WTC11 (cell line): ENCODE data around the gene GPR101. TPM values are rescaled to one million over a fixed set of nuclear protein-coding genes. Genes with fewer than 3 reads are reported as not detected.

ENCODE experiments used
- ATAC-seq: fragments of 200-7000 bp; cut with Tn5 transposase; 2 replicates; pipeline ENCODE4 v1.10.0; 2021; ENCODE audit warnings: mild to moderate bottlenecking, moderate library complexity
- CTCF ChIA-PET: fragments of 300-600 bp; sonication (Branson Sonifier 250); formaldehyde crosslinking; loops from one replicate; lab custom pipeline; 2021; ENCODE audit warnings: antibody characterized with exemption; lab: Charles Lee
- POLR2A ChIA-PET: fragments of 350-600 bp; sonication (Branson Sonifier 250); formaldehyde crosslinking; loops from one replicate; lab custom pipeline; 2021; ENCODE audit warnings: antibody characterized with exemption; lab: Charles Lee
- DNase-seq: peaks from one replicate; pipeline ENCODE4 v3.0.0; 2021; ENCODE audit warnings: low spot score
- H3K27ac Mint-ChIP-seq: 2 replicates; pipeline ENCODE4 v1.8.0; 2021; ENCODE audit warnings: mixed read lengths
- H3K27me3 Mint-ChIP-seq: 2 replicates; pipeline ENCODE4 v1.8.0; 2021; ENCODE audit warnings: low read depth, mild to moderate bottlenecking, moderate library complexity, mixed read lengths
- H3K36me3 Mint-ChIP-seq: 2 replicates; pipeline ENCODE4 v1.8.0; 2021; ENCODE audit warnings: mixed read lengths
- H3K4me1 Mint-ChIP-seq: 2 replicates; pipeline ENCODE4 v1.8.0; 2022; ENCODE audit warnings: mixed read lengths
- H3K4me3 Mint-ChIP-seq: 2 replicates; pipeline ENCODE4 v1.8.0; 2021; ENCODE audit warnings: mild to moderate bottlenecking, moderate library complexity, mixed read lengths
- H3K9me3 Mint-ChIP-seq: 2 replicates; pipeline ENCODE4 v1.8.0; 2021; ENCODE audit warnings: mixed read lengths
- ATF2 ChIP-seq: sonication (generic); formaldehyde crosslinking; IDR thresholded peaks from 2 replicates; pipeline ENCODE4 v1.8.1; 2022; ENCODE audit warnings: low read depth, missing genetic modification reagents, borderline replicate concordance
- ATF3 ChIP-seq: sonication (generic); formaldehyde crosslinking; conservative IDR thresholded peaks from 2 replicates; pipeline ENCODE4 v1.8.1; 2022; ENCODE audit warnings: mild to moderate bottlenecking, missing genetic modification reagents
- CREB1 ChIP-seq: sonication (generic); formaldehyde crosslinking; IDR thresholded peaks from 2 replicates; pipeline ENCODE4 v1.8.0; 2023; ENCODE audit warnings: mild to moderate bottlenecking, missing genetic modification reagents
- CREM ChIP-seq: sonication (generic); formaldehyde crosslinking; IDR thresholded peaks from 2 replicates; pipeline ENCODE4 v1.8.1; 2022; ENCODE audit warnings: mild to moderate bottlenecking, missing genetic modification reagents, moderate library complexity
- E2F1 ChIP-seq: sonication (generic); formaldehyde crosslinking; IDR thresholded peaks from 2 replicates; pipeline ENCODE4 v1.8.0; 2022; ENCODE audit warnings: mild to moderate bottlenecking, missing genetic modification reagents
- E2F4 ChIP-seq: sonication (generic); formaldehyde crosslinking; IDR thresholded peaks from 2 replicates; pipeline ENCODE4 v1.8.1; 2022; ENCODE audit warnings: low read depth, mild to moderate bottlenecking, moderate library complexity, missing genetic modification reagents, borderline replicate concordance
- FOXK1 ChIP-seq: sonication (generic); formaldehyde crosslinking; IDR thresholded peaks from 2 replicates; pipeline ENCODE4 v1.8.0; 2022; ENCODE audit warnings: mild to moderate bottlenecking, moderate library complexity, missing genetic modification reagents
- FOXP4 ChIP-seq: sonication (generic); formaldehyde crosslinking; IDR thresholded peaks from 2 replicates; pipeline ENCODE4 v1.8.0; 2022; ENCODE audit warnings: mild to moderate bottlenecking, missing genetic modification reagents
- GABPB1 ChIP-seq: sonication (generic); formaldehyde crosslinking; IDR thresholded peaks from 2 replicates; pipeline ENCODE4 v1.8.1; 2023; ENCODE audit warnings: mild to moderate bottlenecking, missing genetic modification reagents
- GTF2I ChIP-seq: fragments of 250-450 bp; sonication (Bioruptor Pico); conservative IDR thresholded peaks from 2 replicates; pipeline ENCODE4 v1.4.0; 2021; ENCODE audit warnings: mild to moderate bottlenecking
- HMGXB4 ChIP-seq: sonication (generic); formaldehyde crosslinking; IDR thresholded peaks from 2 replicates; pipeline ENCODE4 v1.8.1; 2023; ENCODE audit warnings: mild to moderate bottlenecking, moderate library complexity, missing genetic modification reagents
- JUN ChIP-seq: sonication (generic); formaldehyde crosslinking; IDR thresholded peaks from 2 replicates; pipeline ENCODE4 v1.8.0; 2023; ENCODE audit warnings: mild to moderate bottlenecking, missing genetic modification reagents
- MXD4 ChIP-seq: fragments of 250-450 bp; sonication (Bioruptor Pico); IDR thresholded peaks from 2 replicates; pipeline ENCODE4 v1.8.0; 2021; ENCODE audit warnings: mild to moderate bottlenecking, moderate library complexity, borderline replicate concordance
- NFYB ChIP-seq: sonication (generic); formaldehyde crosslinking; conservative IDR thresholded peaks from 2 replicates; pipeline ENCODE4 v1.8.0; 2022; ENCODE audit warnings: low read depth, missing genetic modification reagents
- NR1H2 ChIP-seq: sonication (generic); formaldehyde crosslinking; IDR thresholded peaks from 2 replicates; pipeline ENCODE4 v1.9.0; 2021; ENCODE audit warnings: mild to moderate bottlenecking, moderate library complexity, missing genetic modification reagents
- RORB ChIP-seq: fragments of 250-450 bp; sonication (Bioruptor Pico); IDR thresholded peaks from 2 replicates; pipeline ENCODE4 v1.9.0; 2021; ENCODE audit warnings: mild to moderate bottlenecking
- TEAD4 ChIP-seq: sonication (generic); formaldehyde crosslinking; IDR thresholded peaks from 2 replicates; pipeline ENCODE4 v1.8.0; 2022; ENCODE audit warnings: mild to moderate bottlenecking, missing genetic modification reagents
- ZBTB21 ChIP-seq: sonication (generic); formaldehyde crosslinking; IDR thresholded peaks from 2 replicates; pipeline ENCODE4 v1.8.1; 2023; ENCODE audit warnings: mild to moderate bottlenecking, missing genetic modification reagents, borderline replicate concordance
- ZBTB43 ChIP-seq: sonication (generic); formaldehyde crosslinking; IDR thresholded peaks from 2 replicates; pipeline ENCODE4 v1.8.1; 2023; ENCODE audit warnings: mild to moderate bottlenecking, missing genetic modification reagents
- ZNF396 ChIP-seq: fragments of 250-450 bp; sonication (Bioruptor Pico); IDR thresholded peaks from 2 replicates; pipeline ENCODE4 v1.8.0; 2021; ENCODE audit warnings: mild to moderate bottlenecking, moderate library complexity, borderline replicate concordance
- ZNF423 ChIP-seq: fragments of 250-450 bp; sonication (Bioruptor Pico); IDR thresholded peaks from 2 replicates; pipeline ENCODE4 v2.1.2; 2022; ENCODE audit warnings: mild to moderate bottlenecking, moderate library complexity
- ZNF532 ChIP-seq: fragments of 250-450 bp; sonication (Bioruptor Pico); IDR thresholded peaks from 2 replicates; pipeline ENCODE4 v1.9.0; 2021; ENCODE audit warnings: mild to moderate bottlenecking, borderline replicate concordance
- total RNA-seq: library from RNA; stranded (reverse); gene quantifications from 3 replicates; pipeline ENCODE4 v1.2.3, GENCODE V29; 2021

The GPR101 gene
- total RNA-seq, 1 experiment from 2014 or later = not detected

- H3K4me3 Mint-ChIP-seq = no peak overlapping the region
- CTCF ChIA-PET = interaction anchor here (0.6 to 3.1 kb wide), 2 partner anchors 19 to 22 kb away, joined by 3 to 14 read pairs; no protein-coding TSS in a partner anchor
- POLR2A ChIA-PET = no interaction called here
- no peak for ATAC-seq
- no peak for TF ChIP-seq E2F4 (CRISPR knock-in tag)
- TF ChIP-seq FOXP4 = no peak
- no peak for TF ChIP-seq RORB (CRISPR knock-in tag)
- TF ChIP-seq JUN = no peak
- no peak for TF ChIP-seq ZNF396 (CRISPR knock-in tag)
- no peak for TF ChIP-seq E2F1 (CRISPR knock-in tag)
- TF ChIP-seq CREB1 = no peak
- no peak for TF ChIP-seq ZBTB43 (CRISPR knock-in tag)
- no peak for TF ChIP-seq NFYB (CRISPR knock-in tag)
- TF ChIP-seq ZBTB21 = no peak
- no peak for TF ChIP-seq ATF2
- no peak for DNase-seq
- H3K4me1 Mint-ChIP-seq = peaks cover 15% of the 10 kb centered on the region
- peaks cover 42% of the 10 kb centered on the region for H3K27me3 Mint-ChIP-seq
- H3K27ac Mint-ChIP-seq = no peak overlapping the region
- H3K9me3 Mint-ChIP-seq = no peaks in the 10 kb centered on the region
- no peaks in the 10 kb centered on the region for H3K36me3 Mint-ChIP-seq
These were observed 688 bp downstream of the GPR101 start for GRCh38 chrX:137032841-137033773.

- H3K9me3 Mint-ChIP-seq = no peaks in the 10 kb centered on the region
- ChIA-PET POLR2A (no interaction called here), CTCF (no interaction called here)
- no peak overlapping the region for H3K4me3 Mint-ChIP-seq
- no peaks in the 10 kb centered on the region for H3K36me3 Mint-ChIP-seq
- peaks cover 15% of the 10 kb centered on the region for H3K4me1 Mint-ChIP-seq
- H3K27ac Mint-ChIP-seq = no peak overlapping the region
- ATAC-seq (peak; percentile 17), DNase-seq (no peak)
- peaks cover 34% of the 10 kb centered on the region for H3K27me3 Mint-ChIP-seq
- TF ChIP-seq HMGXB4 (CRISPR knock-in tag) (no peak), NR1H2 (no peak), ATF3 (CRISPR knock-in tag) (no peak), ZNF532 (CRISPR knock-in tag) (no peak), MXD4 (no peak), TEAD4 (CRISPR knock-in tag) (no peak), GTF2I (CRISPR knock-in tag) (no peak), CREM (CRISPR knock-in tag) (no peak), GABPB1 (no peak), ZNF423 (no peak), FOXK1 (CRISPR knock-in tag) (no peak)
These were observed 1.5 kb downstream of the GPR101 start for GRCh38 chrX:137032341-137032694.
